ENCODE measurements around the gene PADI1.
A peak's percentile ranks its signal among the peaks of the same experiment; 100 is the strongest.

PADI1 gene

GRCh38 chr1:17200756-17201155 is 4.2 kb upstream of the PADI1 start:
- H3K27ac ChIP-seq, result peak overlapping the region; percentile 30; the same call in 1 of the 2 replicates
- no peak for DNase-seq (ENCODE audit: low spot score)
- TF ChIP-seq CTCF (conservative IDR thresholded peaks at IDR 0.05; ENCODE audit: low read depth), result no peak
- ChIA-PET POLR2A (ENCODE audit: low non-redundant PET) (no interaction called here), CTCF (interaction anchor here (0.7 kb wide), 1 partner anchor 48 kb away, joined by 5 read pairs; no protein-coding TSS in a partner anchor)

GRCh38 chr1:17201201-17202021 is 3.5 kb upstream of the PADI1 start:
- no peak for DNase-seq (ENCODE audit: low spot score)
- TF ChIP-seq CTCF (conservative IDR thresholded peaks at IDR 0.05; ENCODE audit: low read depth), result no peak
- H3K27ac ChIP-seq, result peak overlapping the region; percentile 36; the same call in 1 of the 2 replicates
- ChIA-PET CTCF (interaction anchor here (0.7 kb wide), 1 partner anchor 49 kb away, joined by 5 read pairs; no protein-coding TSS in a partner anchor), POLR2A (ENCODE audit: low non-redundant PET) (no interaction called here)

GRCh38 chr1:17205652-17206051 is 724 bp downstream of the PADI1 start:
- peak overlapping the region; percentile 85; the same call in 1 of the 2 replicates for H3K27ac ChIP-seq
- CTCF ChIA-PET, result no interaction called here
- DNase-seq (ENCODE audit: low spot score), result no peak
- POLR2A ChIA-PET (ENCODE audit: low non-redundant PET), result interaction anchor here (1.1 kb wide), 1 partner anchor 10 kb away, joined by 3 read pairs; no protein-coding TSS in a partner anchor
- no peak for TF ChIP-seq CTCF (conservative IDR thresholded peaks at IDR 0.05; ENCODE audit: low read depth)

GRCh38 chr1:17206196-17206595 is 1.3 kb downstream of the PADI1 start:
- CTCF ChIA-PET, result interaction anchor here (0.5 kb wide), 1 partner anchor 31 kb away, joined by 3 read pairs; no protein-coding TSS in a partner anchor
- POLR2A ChIA-PET (ENCODE audit: low non-redundant PET), result interaction anchor here (0.6 to 1.1 kb wide), 2 partner anchors 9 to 78 kb away, joined by 3 to 7 read pairs; no protein-coding TSS in a partner anchor
- no peak for TF ChIP-seq CTCF (conservative IDR thresholded peaks at IDR 0.05; ENCODE audit: low read depth)
- no peak for DNase-seq (ENCODE audit: low spot score)
- H3K27ac ChIP-seq, result peak overlapping the region; percentile 85

GRCh38 chr1:17207046-17207445 is 2.1 kb downstream of the PADI1 start:
- CTCF ChIA-PET, result interaction anchor here (0.6 to 1.8 kb wide), 3 partner anchors 81 to 204 kb away, joined by 3 to 7 read pairs (median 6); no protein-coding TSS in a partner anchor
- peak overlapping the region; percentile 85 for H3K27ac ChIP-seq
- POLR2A ChIA-PET (ENCODE audit: low non-redundant PET), result no interaction called here
- no peak for TF ChIP-seq CTCF (conservative IDR thresholded peaks at IDR 0.05; ENCODE audit: low read depth)
- DNase-seq (ENCODE audit: low spot score), result no peak

GRCh38 chr1:17207540-17207939 is 2.6 kb downstream of the PADI1 start:
- no peak for DNase-seq (ENCODE audit: low spot score)
- no peak for TF ChIP-seq CTCF (conservative IDR thresholded peaks at IDR 0.05; ENCODE audit: low read depth)
- CTCF ChIA-PET, result interaction anchor here (0.6 to 1.8 kb wide), 3 partner anchors 67 to 128 kb away, joined by 4 to 7 read pairs (median 6); no protein-coding TSS in a partner anchor
- peak overlapping the region; percentile 85 for H3K27ac ChIP-seq
- POLR2A ChIA-PET (ENCODE audit: low non-redundant PET), result no interaction called here

Data from RWPE1 (cell line).